IMR-90 (cell line): ENCODE measurements around the gene CLPTM1L. TPM values are rescaled to one million over a fixed set of nuclear protein-coding genes. Genes with fewer than 3 reads are reported as not detected.

ENCODE experiments used
- ATAC-seq: fragments of 200-7000 bp; cut with Tn5 transposase; 2 replicates; pipeline ENCODE4 v1.9.1; 2020; ENCODE audit warnings: low read depth, mild to moderate bottlenecking, moderate library complexity
- BruUV-seq: library from RNA; stranded (reverse); fragments of 400-500 nt; replicated peaks from 2 replicates; lab custom pipeline; 2021; lab: Mats Ljungman, UMichigan
- CTCF ChIA-PET: fragments of 300-600 bp; formaldehyde crosslinking; extraction: SDS; loops from one replicate; lab custom pipeline; 2021; ENCODE audit warnings: antibody characterized with exemption; lab: Yijun Ruan, JAX
- POLR2A ChIA-PET: fragments of 300-600 bp; sonication (Branson Sonifier 250); formaldehyde crosslinking; loops from one replicate; lab custom pipeline; 2022; ENCODE audit warnings: antibody characterized with exemption; ENCODE audit not compliant: unreplicated experiment; lab: Charles Lee
- DNase-seq: peaks from one replicate; pipeline ENCODE4 v3.0.0; 2013
- H2AFZ ChIP-seq: replicated peaks from 2 replicates; pipeline ENCODE3; 2013; ENCODE audit warnings: low read length, mild to moderate bottlenecking; ENCODE audit not compliant: poor library complexity
- H2AK5ac ChIP-seq: 2 replicates; pipeline ENCODE4 v1.6.1; 2013; ENCODE audit warnings: low read depth, low read length, inconsistent platforms
- H2AK9ac ChIP-seq: replicated peaks from 2 replicates; pipeline ENCODE3; 2013; ENCODE audit warnings: mild to moderate bottlenecking, low read depth, low read length, moderate library complexity; ENCODE audit not compliant: poor library complexity
- H2BK120ac ChIP-seq: 2 replicates; pipeline ENCODE4 v1.6.1; 2013; ENCODE audit warnings: low read depth, low read length, inconsistent platforms
- H2BK15ac ChIP-seq: 3 replicates; pipeline ENCODE4 v1.6.1; 2013; ENCODE audit warnings: low read depth, low read length, inconsistent platforms
- H2BK20ac ChIP-seq: 2 replicates; pipeline ENCODE4 v1.6.1; 2013; ENCODE audit warnings: low read depth, mild to moderate bottlenecking, inconsistent platforms, low read length, moderate library complexity
- H2BK5ac ChIP-seq: 2 replicates; pipeline ENCODE4 v1.6.1; 2013; ENCODE audit warnings: mild to moderate bottlenecking, low read depth, low read length, inconsistent platforms; ENCODE audit not compliant: poor library complexity, severe bottlenecking
- H3K14ac ChIP-seq: replicated peaks from 2 replicates; pipeline ENCODE4 v1.6.1; 2013; ENCODE audit warnings: low read depth, low read length, inconsistent platforms
- H3K18ac ChIP-seq: 2 replicates; pipeline ENCODE4 v1.6.1; 2013; ENCODE audit warnings: low read depth, low read length, control low read depth
- H3K23ac ChIP-seq: 2 replicates; pipeline ENCODE4 v1.6.1; 2013; ENCODE audit warnings: low read depth, low read length, inconsistent platforms
- H3K27ac ChIP-seq: 2 replicates; pipeline ENCODE4 v1.5.1; 2013; ENCODE audit warnings: mild to moderate bottlenecking, control low read depth, low read length; ENCODE audit not compliant: insufficient read depth
- H3K27me3 ChIP-seq: 2 replicates; pipeline ENCODE4 v1.6.1; 2013; ENCODE audit warnings: low read length; ENCODE audit not compliant: control insufficient read depth, insufficient read depth
- H3K36me3 ChIP-seq: 2 replicates; pipeline ENCODE4 v1.6.1; 2013; ENCODE audit warnings: low read length, mixed read lengths; ENCODE audit not compliant: control insufficient read depth, insufficient read depth
- H3K4ac ChIP-seq: 2 replicates; pipeline ENCODE4 v1.6.1; 2013; ENCODE audit warnings: low read depth, low read length, inconsistent platforms
- H3K4me1 ChIP-seq: 2 replicates; pipeline ENCODE4 v1.6.1; 2013; ENCODE audit warnings: low read length, mixed read lengths; ENCODE audit not compliant: control insufficient read depth, insufficient read depth
- H3K4me2 ChIP-seq: 2 replicates; pipeline ENCODE4 v1.6.1; 2013; ENCODE audit warnings: low read depth, mild to moderate bottlenecking, control low read depth, low read length, moderate library complexity
- H3K4me3 ChIP-seq: 2 replicates; pipeline ENCODE4 v1.5.1; 2013; ENCODE audit warnings: low read depth, mild to moderate bottlenecking, control low read depth, low read length, moderate library complexity; ENCODE audit not compliant: insufficient read depth
- H3K56ac ChIP-seq: 2 replicates; pipeline ENCODE4 v1.6.1; 2013; ENCODE audit warnings: low read length, inconsistent platforms; ENCODE audit not compliant: insufficient read depth; ENCODE audit errors: extremely low read depth
- H3K79me1 ChIP-seq, 2 experiments: 2 replicates each; pipeline ENCODE4 v1.6.1; 2013; ENCODE audit warnings: low read length in 2 of 2, inconsistent platforms in 1 of 2, low read depth in 1 of 2
- H3K9ac ChIP-seq: 2 replicates; pipeline ENCODE4 v1.6.1; 2013; ENCODE audit warnings: low read depth, low read length, control low read depth
- H3K9me1 ChIP-seq: 2 replicates; pipeline ENCODE4 v1.6.1; 2013; ENCODE audit warnings: low read length, inconsistent platforms; ENCODE audit not compliant: insufficient read depth
- H3K9me3 ChIP-seq: 2 replicates; pipeline ENCODE4 v1.6.1; 2013; ENCODE audit warnings: low read length; ENCODE audit not compliant: control insufficient read depth, insufficient read depth
- H4K20me1 ChIP-seq: 2 replicates; pipeline ENCODE4 v1.6.1; 2013; ENCODE audit warnings: low read length, inconsistent platforms; ENCODE audit not compliant: insufficient read depth
- H4K5ac ChIP-seq: 2 replicates; pipeline ENCODE4 v1.6.1; 2013; ENCODE audit warnings: mild to moderate bottlenecking, low read depth, low read length, control low read depth
- H4K8ac ChIP-seq, 2 experiments: 2 replicates each; pipeline ENCODE4 v1.6.1; 2013; ENCODE audit warnings: low read depth in 2 of 2, low read length in 2 of 2, control low read depth in 1 of 2, inconsistent platforms in 1 of 2
- H4K91ac ChIP-seq: 2 replicates; pipeline ENCODE4 v1.6.1; 2013; ENCODE audit warnings: low read depth, low read length, inconsistent platforms; ENCODE audit not compliant: insufficient read depth
- BHLHE40 ChIP-seq: fragments of 150-350 bp; IDR thresholded peaks from 2 replicates; pipeline ENCODE4 v1.6.1; 2016; ENCODE audit warnings: mild to moderate bottlenecking, low read depth, low read length
- CEBPB ChIP-seq: IDR thresholded peaks from 2 replicates; pipeline ENCODE4 v1.6.1; 2012; ENCODE audit warnings: low read depth, low read length, improper control_type of control experiment
- CHD1 ChIP-seq: IDR thresholded peaks from 2 replicates; pipeline ENCODE4 v1.6.1; 2012; ENCODE audit warnings: low read depth, low read length, improper control_type of control experiment
- ELK1 ChIP-seq: fragments of 150-350 bp; IDR thresholded peaks from 2 replicates; pipeline ENCODE4 v1.6.1; 2016; ENCODE audit warnings: low read depth, mild to moderate bottlenecking, low read length, moderate library complexity, borderline replicate concordance
- FOS ChIP-seq: fragments of 150-350 bp; IDR thresholded peaks from 2 replicates; pipeline ENCODE4 v1.6.1; 2016; ENCODE audit warnings: low read depth, low read length
- MAFK ChIP-seq: IDR thresholded peaks from 2 replicates; pipeline ENCODE4 v1.6.1; 2012; ENCODE audit warnings: low read depth, low read length, improper control_type of control experiment
- MAZ ChIP-seq: IDR thresholded peaks from 2 replicates; pipeline ENCODE4 v1.6.1; 2012; ENCODE audit warnings: low read depth, mild to moderate bottlenecking, low read length, improper control_type of control experiment, moderate library complexity, borderline replicate concordance
- MXI1 ChIP-seq: IDR thresholded peaks from 2 replicates; pipeline ENCODE4 v1.6.1; 2012; ENCODE audit warnings: low read depth, mild to moderate bottlenecking, low read length, moderate library complexity, borderline replicate concordance
- NFE2L2 ChIP-seq: fragments of 150-350 bp; IDR thresholded peaks from 2 replicates; pipeline ENCODE4 v1.6.1; 2016; ENCODE audit warnings: low read depth, mild to moderate bottlenecking, low read length
- POLR2A ChIP-seq: IDR thresholded peaks from 2 replicates; pipeline ENCODE4 v1.6.1; 2012; ENCODE audit warnings: mild to moderate bottlenecking, low read depth, low read length
- RAD21 ChIP-seq: IDR thresholded peaks from 2 replicates; pipeline ENCODE4 v1.6.1; 2012; ENCODE audit warnings: low read length, improper control_type of control experiment
- RCOR1 ChIP-seq: IDR thresholded peaks from 2 replicates; pipeline ENCODE4 v1.6.1; 2012; ENCODE audit warnings: mild to moderate bottlenecking, low read length, improper control_type of control experiment; ENCODE audit not compliant: insufficient replicate concordance
- RFX5 ChIP-seq: IDR thresholded peaks from 2 replicates; pipeline ENCODE4 v1.8.0; 2012; ENCODE audit warnings: low read depth, mild to moderate bottlenecking, low read length, moderate library complexity
- SMC3 ChIP-seq: fragments of 150-350 bp; IDR thresholded peaks from 2 replicates; pipeline ENCODE4 v1.6.1; 2016; ENCODE audit warnings: low read depth, mild to moderate bottlenecking, antibody characterized with exemption, low read length, moderate library complexity
- WGBS, 2 experiments: methylation state at CpG; one replicate each; pipeline versions ENCODE4 v1.1.5 to v1.1.7; 2013; ENCODE audit warnings: missing lambda C conversion rate in 2 of 2; ENCODE audit not compliant: insufficient read length in 1 of 2; ENCODE audit errors: extremely low coverage in 2 of 2; 5-methylcytosine and 5-hydroxymethylcytosine counted together
- dilution Hi-C: fragments of 300-500 bp; cut with HindIII; formaldehyde crosslinking; loops from one replicate; pipeline ENCODE4 v1.14.3; 2018; ENCODE audit warnings: low sequenced_read_pairs; ENCODE audit not compliant: unreplicated experiment
- in situ Hi-C: fragments of 300-500 bp; cut with MboI; formaldehyde crosslinking; loops from 3 replicates; pipeline ENCODE4 v1.14.3; 2019; ENCODE audit warnings: low sequenced_read_pairs, inconsistent platforms, mixed read lengths
- intact Hi-C: fragments of 100-400 bp; cut with micrococcal nuclease; formaldehyde crosslinking; loops from 2 replicates; pipeline ENCODE4 v1.10.0; 2022
- polyA plus RNA-seq, 3 experiments: library from polyadenylated mRNA; depleted of rRNA; stranded (reverse); fragments of >200 nt; gene quantifications; 2 replicates each; pipeline ENCODE4 v1.2.3, GENCODE V29; 2012; ENCODE audit warnings: low replicate concordance in 1 of 3
- total RNA-seq: library from RNA; depleted of rRNA; stranded (reverse); fragments of >200 nt; gene quantifications from 2 replicates; pipeline ENCODE4 v1.2.3, GENCODE V29; 2012
- TF ChIP-seq, protein P1 (sequence below): fragments of 150-350 bp; IDR thresholded peaks from 2 replicates; pipeline ENCODE4 v1.6.1; 2017; ENCODE audit warnings: mild to moderate bottlenecking, antibody characterized with exemption, low read length, low read depth
- TF ChIP-seq, protein P2 (sequence below): conservative IDR thresholded peaks from 2 replicates; pipeline ENCODE4 v1.5.1; 2012; ENCODE audit warnings: mild to moderate bottlenecking, low read depth, low read length, improper control_type of control experiment

The CLPTM1L gene
- total and polyA plus RNA-seq, 2 of the 4 experiments (the other 2 are of a cell fraction), result 114 to 137 TPM

DNA sequence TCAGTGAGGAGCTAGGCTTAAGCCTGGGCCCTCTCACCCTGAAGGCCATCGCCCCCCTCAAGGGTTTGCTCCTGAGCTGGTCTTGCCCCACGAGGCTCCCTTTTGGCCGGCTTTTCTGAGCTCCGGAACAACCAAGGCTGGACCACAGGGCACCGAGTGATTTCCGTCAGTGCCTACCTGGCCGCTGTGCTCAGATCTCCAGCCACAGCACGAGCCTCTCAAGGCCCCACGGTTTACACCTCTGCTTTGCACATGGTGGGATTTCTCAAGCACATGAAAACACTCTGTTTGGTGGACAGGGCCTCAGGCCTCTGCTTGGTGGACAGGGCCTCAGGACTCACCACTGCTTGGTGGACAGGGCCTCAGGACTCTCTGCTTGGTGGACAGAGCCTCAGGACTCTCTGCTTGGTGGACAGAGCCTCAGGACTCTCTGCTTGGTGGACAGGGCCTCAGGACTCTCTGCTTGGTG lies 15.8 kb downstream of the CLPTM1L start:
- in situ Hi-C loops, result no loop called here
- POLR2A ChIA-PET, result no interaction called here
- Histone ChIP-seq H3K18ac (no peak overlapping the region), H3K36me3 (peaks cover 57% of the 10 kb centered on the region), H3K79me1 (peaks cover 18 to 19% of the 10 kb centered on the region in 2 experiments; a peak in 3 of 4 replicates), H3K9me3 (peaks cover 13% of the 10 kb centered on the region), H3K23ac (no peak overlapping the region), H2BK15ac (no peak overlapping the region), H2BK5ac (no peak overlapping the region), H3K56ac (no peak overlapping the region), H2AFZ (no peak overlapping the region), H2BK20ac (no peak overlapping the region), H4K91ac (no peak overlapping the region), H2AK9ac (no peak overlapping the region), H3K4ac (no peak overlapping the region), H2BK120ac (no peak overlapping the region), H3K4me2 (no peak overlapping the region), H3K9me1 (no peaks in the 10 kb centered on the region), H3K27me3 (no peaks in the 10 kb centered on the region), H4K5ac (no peak overlapping the region), H3K4me3 (no peak overlapping the region), H3K4me1 (peaks cover 1% of the 10 kb centered on the region; the same call in 1 of the 2 replicates), H3K27ac (no peak overlapping the region), H3K14ac (no peak overlapping the region), H3K9ac (no peak overlapping the region), H4K20me1 (peaks cover 4% of the 10 kb centered on the region), H2AK5ac (no peak overlapping the region), H4K8ac (no peak overlapping the region)
- dilution Hi-C loops, result no loop called here
- DNase-seq (no peak), ATAC-seq (no peak)
- BruUV-seq, result no TSS peak
- TF ChIP-seq, protein P1, sequence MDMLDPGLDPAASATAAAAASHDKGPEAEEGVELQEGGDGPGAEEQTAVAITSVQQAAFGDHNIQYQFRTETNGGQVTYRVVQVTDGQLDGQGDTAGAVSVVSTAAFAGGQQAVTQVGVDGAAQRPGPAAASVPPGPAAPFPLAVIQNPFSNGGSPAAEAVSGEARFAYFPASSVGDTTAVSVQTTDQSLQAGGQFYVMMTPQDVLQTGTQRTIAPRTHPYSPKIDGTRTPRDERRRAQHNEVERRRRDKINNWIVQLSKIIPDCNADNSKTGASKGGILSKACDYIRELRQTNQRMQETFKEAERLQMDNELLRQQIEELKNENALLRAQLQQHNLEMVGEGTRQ, result no peak
- TF ChIP-seq NFE2L2, result no peak
- no peak for TF ChIP-seq CHD1
- TF ChIP-seq MAZ, result no peak
- TF ChIP-seq POLR2A, result no peak
- TF ChIP-seq FOS, result no peak
- no peak for TF ChIP-seq CEBPB
- TF ChIP-seq SMC3, result no peak
- no peak for TF ChIP-seq RCOR1
- no peak for TF ChIP-seq RFX5
- no peak for TF ChIP-seq MAFK
- TF ChIP-seq BHLHE40, result no peak
- TF ChIP-seq ELK1, result no peak
- TF ChIP-seq, protein P2, sequence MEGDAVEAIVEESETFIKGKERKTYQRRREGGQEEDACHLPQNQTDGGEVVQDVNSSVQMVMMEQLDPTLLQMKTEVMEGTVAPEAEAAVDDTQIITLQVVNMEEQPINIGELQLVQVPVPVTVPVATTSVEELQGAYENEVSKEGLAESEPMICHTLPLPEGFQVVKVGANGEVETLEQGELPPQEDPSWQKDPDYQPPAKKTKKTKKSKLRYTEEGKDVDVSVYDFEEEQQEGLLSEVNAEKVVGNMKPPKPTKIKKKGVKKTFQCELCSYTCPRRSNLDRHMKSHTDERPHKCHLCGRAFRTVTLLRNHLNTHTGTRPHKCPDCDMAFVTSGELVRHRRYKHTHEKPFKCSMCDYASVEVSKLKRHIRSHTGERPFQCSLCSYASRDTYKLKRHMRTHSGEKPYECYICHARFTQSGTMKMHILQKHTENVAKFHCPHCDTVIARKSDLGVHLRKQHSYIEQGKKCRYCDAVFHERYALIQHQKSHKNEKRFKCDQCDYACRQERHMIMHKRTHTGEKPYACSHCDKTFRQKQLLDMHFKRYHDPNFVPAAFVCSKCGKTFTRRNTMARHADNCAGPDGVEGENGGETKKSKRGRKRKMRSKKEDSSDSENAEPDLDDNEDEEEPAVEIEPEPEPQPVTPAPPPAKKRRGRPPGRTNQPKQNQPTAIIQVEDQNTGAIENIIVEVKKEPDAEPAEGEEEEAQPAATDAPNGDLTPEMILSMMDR, result no peak
- TF ChIP-seq RAD21, result no peak
- no peak for TF ChIP-seq MXI1
- 97% methylated on average over 9 of the region's 9 CpGs; no CpG with 5 or more reads in 1 of the 2 experiments for WGBS, 2 experiments
- intact Hi-C loops, result no loop called here
- CTCF ChIA-PET, result no interaction called here
